ENCODE results near the gene DSCAML1. TPM values are rescaled to one million over a fixed set of nuclear protein-coding genes. Genes with fewer than 3 reads are reported as not detected.

Gene DSCAML1
- total RNA-seq, 1 experiment from 2014 or later = 0.15 TPM

DNA sequence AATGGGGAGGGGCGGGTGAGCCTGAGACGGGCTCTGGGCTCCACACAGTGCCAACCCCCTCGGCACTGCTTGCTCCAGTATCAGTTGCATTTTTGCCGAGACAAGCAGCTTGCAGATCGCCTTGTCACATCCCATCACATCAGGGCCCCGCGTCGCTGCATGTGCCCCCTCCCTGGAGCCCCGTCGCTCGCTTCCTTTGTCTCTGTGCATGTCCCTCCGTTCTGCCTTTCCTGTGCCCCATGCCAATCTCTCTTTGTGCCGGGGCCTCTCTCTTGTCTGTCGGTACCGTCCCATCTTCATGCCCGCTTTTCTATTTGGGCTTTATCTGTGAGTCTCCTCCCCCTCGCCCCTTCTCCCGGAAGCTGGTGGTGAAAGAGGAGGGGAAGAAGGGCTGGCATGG lies 267.2 kb downstream of the DSCAML1 start:
- H4K20me1 ChIP-seq (ENCODE audit: control insufficient read depth, insufficient read depth, insufficient read length) = no peaks in the 10 kb centered on the region
- H3K4me1 ChIP-seq (ENCODE audit: insufficient read depth, low read length) = peaks cover 2% of the 10 kb centered on the region; the same call in 1 of the 2 replicates
- H3K4ac ChIP-seq (ENCODE audit: low read depth, low read length) = no peak overlapping the region
- TF ChIP-seq, protein P1, sequence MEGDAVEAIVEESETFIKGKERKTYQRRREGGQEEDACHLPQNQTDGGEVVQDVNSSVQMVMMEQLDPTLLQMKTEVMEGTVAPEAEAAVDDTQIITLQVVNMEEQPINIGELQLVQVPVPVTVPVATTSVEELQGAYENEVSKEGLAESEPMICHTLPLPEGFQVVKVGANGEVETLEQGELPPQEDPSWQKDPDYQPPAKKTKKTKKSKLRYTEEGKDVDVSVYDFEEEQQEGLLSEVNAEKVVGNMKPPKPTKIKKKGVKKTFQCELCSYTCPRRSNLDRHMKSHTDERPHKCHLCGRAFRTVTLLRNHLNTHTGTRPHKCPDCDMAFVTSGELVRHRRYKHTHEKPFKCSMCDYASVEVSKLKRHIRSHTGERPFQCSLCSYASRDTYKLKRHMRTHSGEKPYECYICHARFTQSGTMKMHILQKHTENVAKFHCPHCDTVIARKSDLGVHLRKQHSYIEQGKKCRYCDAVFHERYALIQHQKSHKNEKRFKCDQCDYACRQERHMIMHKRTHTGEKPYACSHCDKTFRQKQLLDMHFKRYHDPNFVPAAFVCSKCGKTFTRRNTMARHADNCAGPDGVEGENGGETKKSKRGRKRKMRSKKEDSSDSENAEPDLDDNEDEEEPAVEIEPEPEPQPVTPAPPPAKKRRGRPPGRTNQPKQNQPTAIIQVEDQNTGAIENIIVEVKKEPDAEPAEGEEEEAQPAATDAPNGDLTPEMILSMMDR (conservative IDR thresholded peaks at IDR 0.05) = no peak
- H3K27me3 Mint-ChIP-seq (ENCODE audit: low read depth) = peaks cover 3% of the 10 kb centered on the region
- no peak overlapping the region for H3K9ac ChIP-seq (ENCODE audit: extremely low read depth, insufficient read length, low read length)
- peaks cover 0 to under 1% of the 10 kb centered on the region in 2 experiments; a peak in 2 of 5 replicates for H3K9me3 Mint-ChIP-seq
- no peak overlapping the region for H3K18ac ChIP-seq (ENCODE audit: insufficient read length, low read depth, low read length)
- H4K8ac ChIP-seq (replicated peaks; ENCODE audit: insufficient read length, low read depth, low read length) = no peak overlapping the region
- no peak overlapping the region for H4K91ac ChIP-seq (ENCODE audit: insufficient read length, low read depth, low read length)
- no peak overlapping the region for H2BK120ac ChIP-seq (ENCODE audit: low read depth, low read length, poor library complexity, severe bottlenecking)
- no peaks in the 10 kb centered on the region for H3K27me3 ChIP-seq (ENCODE audit: insufficient read depth, low read length)
- H3K4me1 Mint-ChIP-seq = peaks cover 16 to 36% of the 10 kb centered on the region in 2 experiments
- H3T11ph ChIP-seq (ENCODE audit: low read length) = no peak overlapping the region
- H2BK5ac ChIP-seq (ENCODE audit: insufficient read length, low read length) = no peak overlapping the region
- no peak overlapping the region for H4K5ac ChIP-seq (ENCODE audit: insufficient read length, low read depth, low read length)
- H2AFZ ChIP-seq (ENCODE audit: low read length) = no peak overlapping the region
- H3K23me2 ChIP-seq (ENCODE audit: insufficient read length, low read depth, low read length, poor library complexity, severe bottlenecking) = no peaks in the 10 kb centered on the region
- H3K79me2 ChIP-seq (ENCODE audit: insufficient read depth, low read length) = no peaks in the 10 kb centered on the region
- DNase-seq = no peak
- H3K79me1 ChIP-seq (ENCODE audit: insufficient read depth, low read depth, low read length, poor library complexity, severe bottlenecking) = no peaks in the 10 kb centered on the region
- H3K4me2 ChIP-seq (ENCODE audit: insufficient read depth, insufficient read length, low read length) = no peak overlapping the region
- no peak overlapping the region for H2AK5ac ChIP-seq (ENCODE audit: insufficient read length, low read length)
- no peaks in the 10 kb centered on the region for H3K36me3 Mint-ChIP-seq (ENCODE audit: insufficient read depth in 1 of 3, low read depth in 3 of 3)
- WGBS (ENCODE audit: extremely low coverage, insufficient read length, low lambda C conversion rate) = no CpG with 5 or more reads among the region's 18 CpGs
- no peak overlapping the region for H2BK12ac ChIP-seq (ENCODE audit: insufficient read length, low read depth, low read length)
- no peak overlapping the region for H3K27ac ChIP-seq (ENCODE audit: insufficient read length, low read depth, low read length)
- peak overlapping the region in 1 of 3 experiments; percentile 52; a peak in 1 of 7 replicates for H3K27ac Mint-ChIP-seq
- H2BK20ac ChIP-seq (ENCODE audit: low read depth, low read length, poor library complexity, severe bottlenecking) = no peak overlapping the region
- no peak overlapping the region for H3K56ac ChIP-seq (ENCODE audit: insufficient read length, low read depth, low read length)
- H2BK15ac ChIP-seq (ENCODE audit: low read depth, low read length) = no peak overlapping the region
- no peaks in the 10 kb centered on the region for H3K9me3 ChIP-seq (ENCODE audit: control insufficient read depth, low read depth, low read length)
- no peak overlapping the region for H3K23ac ChIP-seq (ENCODE audit: insufficient read length, low read depth, low read length)
- no peak overlapping the region for H3K4me3 Mint-ChIP-seq
- no peak overlapping the region; the same call in 1 of the 2 replicates for H3K14ac ChIP-seq (ENCODE audit: insufficient read depth, low read length)

All from H9 (cell line).